ENCODE results near the gene PPT1. TPM values are rescaled to one million over a fixed set of nuclear protein-coding genes. Genes with fewer than 3 reads are reported as not detected.

PPT1 gene
- total RNA-seq, 4 donors from 2014 or later = 58.1 to 77.7 (median 64.2) TPM

DNA sequence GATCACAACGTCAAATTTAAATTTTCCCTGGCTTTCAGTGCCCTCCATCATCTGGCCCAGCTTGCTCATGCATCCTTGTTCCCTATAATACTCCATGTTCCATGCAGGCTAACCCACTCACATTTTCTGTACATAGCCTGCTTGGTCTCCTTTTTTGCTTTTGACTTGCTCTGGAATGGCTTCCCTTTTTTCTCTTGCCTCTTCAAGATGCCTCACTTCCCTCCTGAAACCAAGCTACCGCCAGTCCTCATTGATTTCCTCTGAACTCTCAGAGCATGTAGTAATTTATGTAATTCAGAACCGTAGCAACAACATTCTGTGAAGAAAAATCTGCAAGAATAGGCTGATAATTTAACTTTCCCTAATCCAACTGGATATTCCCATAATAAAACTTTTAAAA lies 46.2 kb downstream of the PPT1 start:
- no peak for DNase-seq
- no peak overlapping the region for H3K27ac ChIP-seq
- H3K27me3 ChIP-seq = no peaks in the 10 kb centered on the region
- no peaks in the 10 kb centered on the region for H3K9me3 ChIP-seq
- 83% methylated on average over 3 of the region's 3 CpGs for WGBS, 2 donors
- H3K36me3 ChIP-seq = no peaks in the 10 kb centered on the region
- H3K4me3 ChIP-seq (replicated peaks in 1 of 3) = no peak overlapping the region
- intact Hi-C loops (cut with DNase I) = no loop called here
- TF ChIP-seq, protein P1, sequence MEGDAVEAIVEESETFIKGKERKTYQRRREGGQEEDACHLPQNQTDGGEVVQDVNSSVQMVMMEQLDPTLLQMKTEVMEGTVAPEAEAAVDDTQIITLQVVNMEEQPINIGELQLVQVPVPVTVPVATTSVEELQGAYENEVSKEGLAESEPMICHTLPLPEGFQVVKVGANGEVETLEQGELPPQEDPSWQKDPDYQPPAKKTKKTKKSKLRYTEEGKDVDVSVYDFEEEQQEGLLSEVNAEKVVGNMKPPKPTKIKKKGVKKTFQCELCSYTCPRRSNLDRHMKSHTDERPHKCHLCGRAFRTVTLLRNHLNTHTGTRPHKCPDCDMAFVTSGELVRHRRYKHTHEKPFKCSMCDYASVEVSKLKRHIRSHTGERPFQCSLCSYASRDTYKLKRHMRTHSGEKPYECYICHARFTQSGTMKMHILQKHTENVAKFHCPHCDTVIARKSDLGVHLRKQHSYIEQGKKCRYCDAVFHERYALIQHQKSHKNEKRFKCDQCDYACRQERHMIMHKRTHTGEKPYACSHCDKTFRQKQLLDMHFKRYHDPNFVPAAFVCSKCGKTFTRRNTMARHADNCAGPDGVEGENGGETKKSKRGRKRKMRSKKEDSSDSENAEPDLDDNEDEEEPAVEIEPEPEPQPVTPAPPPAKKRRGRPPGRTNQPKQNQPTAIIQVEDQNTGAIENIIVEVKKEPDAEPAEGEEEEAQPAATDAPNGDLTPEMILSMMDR (IDR thresholded peaks at IDR 0.05) = no peak
- TF ChIP-seq POLR2A (IDR thresholded peaks at IDR 0.05) = no peak
- H3K4me1 ChIP-seq = peaks cover 31 to 50% of the 10 kb centered on the region in 2 donors

- Histone ChIP-seq H3K36me3 (no peaks in the 10 kb centered on the region), H3K4me1 (peaks cover 31 to 54% of the 10 kb centered on the region in 2 donors), H3K4me3 (replicated peaks in 1 of 3) (no peak overlapping the region), H3K9me3 (no peaks in the 10 kb centered on the region), H3K27ac (peak overlapping the region in 2 of 3 donors; percentile 56 to 64), H3K27me3 (no peaks in the 10 kb centered on the region)
- 23 to 40% methylated on average over 2 of the region's 2 CpGs for WGBS, 2 donors
- no peak for DNase-seq
- intact Hi-C loops (cut with DNase I) = no loop called here
- TF ChIP-seq, protein P1 (IDR thresholded peaks at IDR 0.05) = no peak
- TF ChIP-seq POLR2A (IDR thresholded peaks at IDR 0.05) = no peak
Measured at GRCh38 chr1:40049725-40050124, 47.3 kb downstream of the PPT1 start.

DNA sequence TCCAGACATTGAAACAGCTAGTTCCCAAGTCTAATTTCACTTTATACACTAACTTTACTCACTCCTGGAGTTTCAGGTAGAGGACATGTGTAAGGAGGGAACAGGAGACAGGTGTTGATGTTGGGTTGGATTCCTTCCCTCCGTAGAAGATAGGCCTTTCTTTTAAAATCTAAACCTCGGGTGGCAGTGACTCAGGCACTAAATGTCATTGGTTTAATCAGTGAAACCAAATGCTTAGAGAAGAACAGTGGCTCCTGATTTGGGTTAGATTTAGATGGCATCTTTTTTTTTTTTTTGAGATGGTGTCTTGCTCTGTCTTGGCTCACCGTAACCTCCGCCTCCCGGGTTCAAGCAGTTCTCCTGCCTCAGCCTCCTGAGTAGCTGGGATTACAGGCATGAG lies 49.3 kb downstream of the PPT1 start:
- no peak for DNase-seq
- 87 to 97% methylated on average over 5 of the region's 5 CpGs for WGBS, 2 donors
- Histone ChIP-seq H3K36me3 (no peaks in the 10 kb centered on the region), H3K4me3 (replicated peaks in 1 of 3) (no peak overlapping the region), H3K27ac (peak overlapping the region in 2 of 3 donors; percentile 39 to 59), H3K4me1 (peaks cover 31 to 59% of the 10 kb centered on the region in 2 donors), H3K27me3 (no peaks in the 10 kb centered on the region), H3K9me3 (no peaks in the 10 kb centered on the region)
- intact Hi-C loops (cut with DNase I) = no loop called here
- no peak for TF ChIP-seq POLR2A (IDR thresholded peaks at IDR 0.05)
- TF ChIP-seq, protein P1 (IDR thresholded peaks at IDR 0.05) = no peak

- no peak for TF ChIP-seq POLR2A (IDR thresholded peaks at IDR 0.05)
- TF ChIP-seq, protein P1 (IDR thresholded peaks at IDR 0.05) = no peak
- Histone ChIP-seq H3K27me3 (no peaks in the 10 kb centered on the region), H3K36me3 (no peaks in the 10 kb centered on the region), H3K4me1 (peaks cover 31 to 64% of the 10 kb centered on the region in 2 donors), H3K27ac (peak overlapping the region in 2 of 3 donors; percentile 39 to 59), H3K9me3 (no peaks in the 10 kb centered on the region), H3K4me3 (replicated peaks in 1 of 3) (no peak overlapping the region)
- no peak for DNase-seq
- intact Hi-C loops (cut with DNase I) = no loop called here
- WGBS, 2 donors = 53 to 69% methylated on average over 2 of the region's 2 CpGs
Measured at GRCh38 chr1:40047276-40047675, 49.8 kb downstream of the PPT1 start.

GRCh38 chr1:40045766-40046165 lies 51.3 kb downstream of the PPT1 start:
- Histone ChIP-seq H3K4me1 (peaks cover 39 to 75% of the 10 kb centered on the region in 2 donors), H3K27me3 (no peaks in the 10 kb centered on the region), H3K9me3 (no peaks in the 10 kb centered on the region), H3K27ac (no peak overlapping the region), H3K4me3 (replicated peaks in 1 of 3) (no peak overlapping the region), H3K36me3 (no peaks in the 10 kb centered on the region)
- intact Hi-C loops (cut with DNase I) = no loop called here
- no peak for TF ChIP-seq POLR2A (IDR thresholded peaks at IDR 0.05)
- TF ChIP-seq, protein P1 (IDR thresholded peaks at IDR 0.05) = no peak
- 89 to 96% methylated on average over 3 of the region's 3 CpGs for WGBS, 2 donors
- DNase-seq = no peak
